ENCODE measurements around the gene MLST8. TPM values are rescaled to one million over a fixed set of nuclear protein-coding genes. Genes with fewer than 3 reads are reported as not detected.

MLST8 gene
- polyA plus RNA-seq, 1 donor (not counting 4 experiments of a cell fraction or from before 2014, with no cell fraction given) = 35.7 TPM

GRCh38 chr16:2244926-2245795 is 39.9 kb downstream of the MLST8 start:
- H3K9me1 ChIP-seq (ENCODE audit: control insufficient read depth, extremely low read depth, insufficient read depth, low read length) = no peaks in the 10 kb centered on the region
- H3K4me2 ChIP-seq (ENCODE audit: control insufficient read depth, extremely low read depth, insufficient read depth, low read depth, low read length) = no peak overlapping the region
- no peaks in the 10 kb centered on the region for H3K27me3 ChIP-seq (ENCODE audit: control insufficient read depth, extremely low read depth, insufficient read depth, low read length)
- no peak for DNase-seq (ENCODE audit: low read depth, low spot score)
- no peak for FAIRE-seq
- TF ChIP-seq EZH2 (IDR thresholded peaks at IDR 0.05; ENCODE audit: low read length) (no peak), CTCF (optimal IDR thresholded peaks at IDR 0.05 in 1 of 3, IDR thresholded peaks at IDR 0.05 in 1 of 3, conservative IDR thresholded peaks at IDR 0.05 in 1 of 3; ENCODE audit: extremely low read depth in 1 of 3, insufficient read depth in 2 of 3, low read length in 3 of 3) (no peak)
- H3K4me3 ChIP-seq (ENCODE audit: control insufficient read depth in 2 of 3, extremely low read depth in 1 of 3, insufficient read depth in 2 of 3, low read depth in 1 of 3, low read length in 3 of 3) = no peak overlapping the region
- peaks cover 18 to 27% of the 10 kb centered on the region in 2 experiments for H3K36me3 ChIP-seq (ENCODE audit: control insufficient read depth in 2 of 2, extremely low read depth in 1 of 2, insufficient read depth in 2 of 2, low read length in 2 of 2)
- no peak overlapping the region for H2AFZ ChIP-seq (ENCODE audit: control insufficient read depth, low read length)
- dilution Hi-C loops (cut with MboI; ENCODE audit: extremely low pct_ligation_motif_present, low sequenced_read_pairs) = no loop called here
- H3K4me1 ChIP-seq (ENCODE audit: control insufficient read depth, extremely low read depth, insufficient read depth, low read length) = peaks cover 6% of the 10 kb centered on the region
- no peak overlapping the region for H3K9ac ChIP-seq (ENCODE audit: control insufficient read depth, extremely low read depth, insufficient read depth, low read length)
- no peak overlapping the region for H3K27ac ChIP-seq (ENCODE audit: control insufficient read depth, insufficient read depth, low read length)
- peaks cover 8% of the 10 kb centered on the region for H3K79me2 ChIP-seq (ENCODE audit: control insufficient read depth, insufficient read depth, low read length)
- no peaks in the 10 kb centered on the region for H3K9me3 ChIP-seq (ENCODE audit: control insufficient read depth, low read depth, low read length)
- H4K20me1 ChIP-seq (ENCODE audit: control insufficient read depth, extremely low read depth, insufficient read depth, low read length) = no peaks in the 10 kb centered on the region

- H3K4me2 ChIP-seq (ENCODE audit: control insufficient read depth, extremely low read depth, insufficient read depth, low read depth, low read length) = no peak overlapping the region
- peaks cover 18 to 27% of the 10 kb centered on the region in 2 experiments for H3K36me3 ChIP-seq (ENCODE audit: control insufficient read depth in 2 of 2, extremely low read depth in 1 of 2, insufficient read depth in 2 of 2, low read length in 2 of 2)
- no peaks in the 10 kb centered on the region for H3K9me3 ChIP-seq (ENCODE audit: control insufficient read depth, low read depth, low read length)
- peaks cover 11% of the 10 kb centered on the region for H3K79me2 ChIP-seq (ENCODE audit: control insufficient read depth, insufficient read depth, low read length)
- H3K9ac ChIP-seq (ENCODE audit: control insufficient read depth, extremely low read depth, insufficient read depth, low read length) = no peak overlapping the region
- no peak overlapping the region for H3K27ac ChIP-seq (ENCODE audit: control insufficient read depth, insufficient read depth, low read length)
- H2AFZ ChIP-seq (ENCODE audit: control insufficient read depth, low read length) = no peak overlapping the region
- no peaks in the 10 kb centered on the region for H3K9me1 ChIP-seq (ENCODE audit: control insufficient read depth, extremely low read depth, insufficient read depth, low read length)
- TF ChIP-seq CTCF (optimal IDR thresholded peaks at IDR 0.05 in 1 of 3, IDR thresholded peaks at IDR 0.05 in 1 of 3, conservative IDR thresholded peaks at IDR 0.05 in 1 of 3; ENCODE audit: extremely low read depth in 1 of 3, insufficient read depth in 2 of 3, low read length in 3 of 3) (no peak), EZH2 (IDR thresholded peaks at IDR 0.05; ENCODE audit: low read length) (no peak)
- DNase-seq (ENCODE audit: low read depth, low spot score) = no peak
- FAIRE-seq = no peak
- no peak overlapping the region for H3K4me3 ChIP-seq (ENCODE audit: control insufficient read depth in 2 of 3, extremely low read depth in 1 of 3, insufficient read depth in 2 of 3, low read depth in 1 of 3, low read length in 3 of 3)
- dilution Hi-C loops (cut with MboI; ENCODE audit: extremely low pct_ligation_motif_present, low sequenced_read_pairs) = no loop called here
- H3K27me3 ChIP-seq (ENCODE audit: control insufficient read depth, extremely low read depth, insufficient read depth, low read length) = no peaks in the 10 kb centered on the region
- H4K20me1 ChIP-seq (ENCODE audit: control insufficient read depth, extremely low read depth, insufficient read depth, low read length) = no peaks in the 10 kb centered on the region
- peaks cover 10% of the 10 kb centered on the region for H3K4me1 ChIP-seq (ENCODE audit: control insufficient read depth, extremely low read depth, insufficient read depth, low read length)
Measured at GRCh38 chr16:2246301-2246885, 41.1 kb downstream of the MLST8 start.

Measured in keratinocyte (primary cell).